Spinal cord (tissue), 10 donors: Measurements from ENCODE around the gene BBC3. TPM values are rescaled to one million over a fixed set of nuclear protein-coding genes. Genes with fewer than 3 reads are reported as not detected.

Experiments used
- DNase-seq, 6 donors: peaks; one replicate each; pipeline versions ENCODE4 v3.0.0 to v3.0.0-alpha.2; 2013 to 2015; ENCODE audit warnings: low spot score in 6 of 6, low read depth in 4 of 6
- H3K27ac ChIP-seq: one replicate; pipeline ENCODE4 v1.5.1; 2013; ENCODE audit warnings: low read depth, low read length, control low read depth
- H3K27me3 ChIP-seq: one replicate; pipeline ENCODE4 v1.6.1; 2013; ENCODE audit warnings: low read length; ENCODE audit not compliant: control insufficient read depth, insufficient read depth
- H3K36me3 ChIP-seq: one replicate; pipeline ENCODE4 v1.6.1; 2013; ENCODE audit warnings: low read length; ENCODE audit not compliant: control insufficient read depth, insufficient read depth
- H3K4me1 ChIP-seq: one replicate; pipeline ENCODE4 v1.6.1; 2013; ENCODE audit warnings: low read length; ENCODE audit not compliant: control insufficient read depth, insufficient read depth
- H3K4me3 ChIP-seq: one replicate; pipeline ENCODE4 v1.5.1; 2013; ENCODE audit warnings: low read depth, low read length, control low read depth
- H3K9me3 ChIP-seq: one replicate; pipeline ENCODE4 v1.6.1; 2013; ENCODE audit warnings: low read length; ENCODE audit not compliant: control insufficient read depth, insufficient read depth
- WGBS: methylation state at CpG from one replicate; pipeline ENCODE4 v1.1.5; 2013; ENCODE audit warnings: missing lambda C conversion rate; ENCODE audit not compliant: insufficient coverage; 5-methylcytosine and 5-hydroxymethylcytosine counted together
- polyA plus RNA-seq, 2 donors: library from polyadenylated mRNA; unstranded; fragments of 120-200 nt; gene quantifications; one replicate each; pipeline ENCODE4 v1.2.1, GENCODE V29; 2013; ENCODE audit not compliant: insufficient read length in 2 of 2
- total RNA-seq, 2 donors: library from RNA; depleted of rRNA in 1 of 2; stranded (reverse); fragments of 120-200 nt in 1 of 2; fragments of >200 nt in 1 of 2; gene quantifications; one replicate each; pipeline versions ENCODE4 v1.2.3 to v1.2.4, GENCODE V29; 2013 to 2014
- donor health status: healthy.

BBC3 gene
- total and polyA plus RNA-seq, 4 donors = 2.8 to 15.2 (median 9.3) TPM

GRCh38 chr19:47247308-47247990 is 16.4 kb upstream of the BBC3 start:
- Histone ChIP-seq H3K9me3 (no peaks in the 10 kb centered on the region), H3K27ac (no peak overlapping the region), H3K27me3 (no peaks in the 10 kb centered on the region), H3K4me1 (peaks cover 23% of the 10 kb centered on the region), H3K4me3 (no peak overlapping the region), H3K36me3 (no peaks in the 10 kb centered on the region)
- 55% methylated on average over 14 of the region's 25 CpGs for WGBS
- DNase-seq = peak in 2 of 6 donors; percentile 85 to 88

- Histone ChIP-seq H3K27ac (peak overlapping the region; percentile 75), H3K36me3 (no peaks in the 10 kb centered on the region), H3K4me3 (peak overlapping the region; percentile 45), H3K9me3 (no peaks in the 10 kb centered on the region), H3K4me1 (peaks cover 47% of the 10 kb centered on the region), H3K27me3 (peaks cover 3% of the 10 kb centered on the region)
- DNase-seq = peak in 2 of 6 donors; percentile 92
- WGBS = under 1% methylated on average over 43 of the region's 46 CpGs
Measured at GRCh38 chr19:47243776-47244547, 13.0 kb upstream of the BBC3 start.

GRCh38 chr19:47243364-47243775 is 12.4 kb upstream of the BBC3 start:
- H3K27ac ChIP-seq = no peak overlapping the region
- DNase-seq = no peak
- 18% methylated on average over 9 of the region's 9 CpGs for WGBS
- peak overlapping the region; percentile 16 for H3K4me3 ChIP-seq
- H3K9me3 ChIP-seq = no peaks in the 10 kb centered on the region
- peaks cover 3% of the 10 kb centered on the region for H3K27me3 ChIP-seq
- H3K36me3 ChIP-seq = no peaks in the 10 kb centered on the region
- H3K4me1 ChIP-seq = peaks cover 51% of the 10 kb centered on the region

GRCh38 chr19:47241919-47242577 is 11.0 kb upstream of the BBC3 start:
- WGBS = 90% methylated on average over 7 of the region's 7 CpGs
- no peaks in the 10 kb centered on the region for H3K9me3 ChIP-seq
- no peaks in the 10 kb centered on the region for H3K36me3 ChIP-seq
- H3K27ac ChIP-seq = no peak overlapping the region
- no peak overlapping the region for H3K4me3 ChIP-seq
- DNase-seq = no peak
- peaks cover 51% of the 10 kb centered on the region for H3K4me1 ChIP-seq
- H3K27me3 ChIP-seq = peaks cover 3% of the 10 kb centered on the region

GRCh38 chr19:47240996-47241918 is 10.3 kb upstream of the BBC3 start:
- Histone ChIP-seq H3K27me3 (peaks cover 3% of the 10 kb centered on the region), H3K36me3 (no peaks in the 10 kb centered on the region), H3K9me3 (no peaks in the 10 kb centered on the region), H3K4me1 (peaks cover 51% of the 10 kb centered on the region), H3K4me3 (peak overlapping the region; percentile 12), H3K27ac (peak overlapping the region; percentile 84)
- WGBS = 16% methylated on average over 11 of the region's 27 CpGs
- peak in 2 of 6 donors; percentile 68 to 84 for DNase-seq

GRCh38 chr19:47240556-47240955 is 9.6 kb upstream of the BBC3 start:
- H3K27ac ChIP-seq = peak overlapping the region; percentile 84
- peaks cover 51% of the 10 kb centered on the region for H3K4me1 ChIP-seq
- DNase-seq = no peak
- peak overlapping the region; percentile 12 for H3K4me3 ChIP-seq
- 59% methylated on average over 4 of the region's 6 CpGs for WGBS
- no peaks in the 10 kb centered on the region for H3K36me3 ChIP-seq
- H3K27me3 ChIP-seq = peaks cover 3% of the 10 kb centered on the region
- H3K9me3 ChIP-seq = no peaks in the 10 kb centered on the region

- peak overlapping the region; percentile 50 for H3K4me3 ChIP-seq
- H3K27ac ChIP-seq = peak overlapping the region; percentile 84
- peak in 5 of 6 donors; percentile 81 to 98 (median 90) for DNase-seq
Measured at GRCh38 chr19:47239610-47240296, 8.8 kb upstream of the BBC3 start.

GRCh38 chr19:47239152-47239551 is 8.2 kb upstream of the BBC3 start:
- Histone ChIP-seq H3K9me3 (no peaks in the 10 kb centered on the region), H3K27ac (peak overlapping the region; percentile 79), H3K36me3 (no peaks in the 10 kb centered on the region), H3K27me3 (peaks cover 3% of the 10 kb centered on the region), H3K4me3 (peak overlapping the region; percentile 45), H3K4me1 (peaks cover 44% of the 10 kb centered on the region)
- WGBS = 2% methylated on average over 15 of the region's 16 CpGs
- no peak for DNase-seq

More at GRCh38 chr19:47239610-47240296, 8.8 kb upstream of the BBC3 start:
- Histone ChIP-seq H3K36me3 (no peaks in the 10 kb centered on the region), H3K27me3 (peaks cover 3% of the 10 kb centered on the region), H3K9me3 (no peaks in the 10 kb centered on the region), H3K4me1 (peaks cover 50% of the 10 kb centered on the region)
- WGBS = under 1% methylated on average over 62 of the region's 62 CpGs
